Lung (tissue), 12 donors: ENCODE measurements around the gene DEDD2. TPM values are rescaled to one million over a fixed set of nuclear protein-coding genes. Genes with fewer than 3 reads are reported as not detected.

Source experiments
- ATAC-seq: fragments of 200-7000 bp; cut with Tn5 transposase; one replicate; pipeline ENCODE4 v1.9.1; 2020; ENCODE audit warnings: moderate number of reproducible peaks; ENCODE audit not compliant: insufficient read depth, low FRiP score
- DNase-seq, 3 donors: peaks; one replicate each; pipeline ENCODE4 v3.0.0-alpha.2; 2013 to 2017
- H3K27ac ChIP-seq, 2 donors: one replicate each; pipeline ENCODE4 v1.5.1; 2013; ENCODE audit warnings: mild to moderate bottlenecking in 2 of 2, moderate library complexity in 2 of 2, control low read depth in 1 of 2, inconsistent platforms in 1 of 2, low read depth in 1 of 2, low read length in 1 of 2
- H3K27me3 ChIP-seq, 3 donors: one replicate each; pipeline ENCODE4 v1.5.1; 2013; ENCODE audit warnings: low read length in 2 of 3; ENCODE audit not compliant: control insufficient read depth in 3 of 3, insufficient read depth in 3 of 3
- H3K36me3 ChIP-seq, 4 donors: one replicate each; pipeline ENCODE4 v1.5.1; 2013; ENCODE audit warnings: low read length in 4 of 4, mild to moderate bottlenecking in 1 of 4, moderate library complexity in 1 of 4; ENCODE audit not compliant: control insufficient read depth in 4 of 4, insufficient read depth in 4 of 4
- H3K4me1 ChIP-seq, 5 donors: one replicate each; pipeline ENCODE4 v1.5.1; 2013; ENCODE audit warnings: low read length in 5 of 5, mild to moderate bottlenecking in 2 of 5, moderate library complexity in 1 of 5; ENCODE audit not compliant: control insufficient read depth in 5 of 5, insufficient read depth in 5 of 5
- H3K4me3 ChIP-seq: one replicate; pipeline ENCODE4 v1.5.1; 2013; ENCODE audit warnings: mild to moderate bottlenecking, control low read depth, moderate library complexity
- H3K9ac ChIP-seq, 2 donors: one replicate each; pipeline ENCODE4 v1.5.1; 2013; ENCODE audit warnings: low read length in 2 of 2, control low read depth in 1 of 2; ENCODE audit not compliant: insufficient read depth in 1 of 2
- H3K9me3 ChIP-seq, 4 donors: one replicate each; pipeline ENCODE4 v1.5.1; 2013; ENCODE audit warnings: low read length in 3 of 4, mild to moderate bottlenecking in 1 of 4, moderate library complexity in 1 of 4; ENCODE audit not compliant: control insufficient read depth in 4 of 4, insufficient read depth in 3 of 4
- WGBS, 2 donors: extraction: QIAGEN DNeasy Blood & Tissue Kit; methylation state at CpG; one replicate each; pipeline ENCODE4 v1.1.7; 2013; 5-methylcytosine and 5-hydroxymethylcytosine counted together
- polyA plus RNA-seq, 2 donors: library from polyadenylated mRNA; stranded (reverse); fragments of 200-250 nt; gene quantifications; one replicate each; pipeline ENCODE4 v1.2.1, GENCODE V29; 2013
- total RNA-seq, 2 donors: library from RNA; depleted of rRNA in 1 of 2; stranded (reverse); fragments of >200 nt in 1 of 2; gene quantifications; one replicate each; pipeline ENCODE4 v1.2.1, GENCODE V29; 2014 to 2021
- TF ChIP-seq, protein P1 (sequence below): IDR thresholded peaks from 2 replicates; pipeline ENCODE4 v1.5.1; 2012; ENCODE audit warnings: mild to moderate bottlenecking; ENCODE audit errors: control extremely low read depth, extremely low read depth
- donor health status: control.
- donor health status: control.
- donor health status: Bipolar disorder and iron deficiency.
- donor health status: healthy.
- donor health status: DM: yes; HTN: yes; CAD: no.

The DEDD2 gene
- total and polyA plus RNA-seq, 4 donors: 31.4 to 60.8 (median 36.7) TPM

DNA sequence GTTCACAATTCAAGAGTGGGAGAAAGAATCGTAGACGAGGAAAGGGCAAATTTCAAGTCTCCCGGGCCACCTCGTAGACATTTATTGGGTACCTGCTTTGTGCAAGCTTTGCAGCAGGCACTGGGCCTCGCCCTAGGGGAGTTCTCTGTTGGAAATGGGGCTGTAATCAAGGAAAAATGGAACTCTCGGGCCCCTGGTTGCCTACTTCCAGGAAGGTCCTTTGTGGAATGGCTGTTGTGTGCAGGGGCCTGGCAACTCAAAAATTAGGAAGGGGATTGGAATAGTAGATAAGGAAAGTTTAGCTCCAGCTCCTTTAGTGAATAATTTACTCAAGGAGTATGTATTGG lies 3.2 kb upstream of the DEDD2 start:
- H3K9ac ChIP-seq: peak overlapping the region; percentile 71 to 73
- peak overlapping the region; percentile 78 for H3K4me3 ChIP-seq
- H3K27ac ChIP-seq: peak overlapping the region in 1 of 2 donors; percentile 81
- WGBS, 2 donors: 2% methylated on average over 6 of the region's 6 CpGs
- no peak for ATAC-seq
- no peak for DNase-seq
- H3K9me3 ChIP-seq: no peaks in the 10 kb centered on the region
- H3K27me3 ChIP-seq: no peaks in the 10 kb centered on the region
- H3K4me1 ChIP-seq: peaks cover 10 to 36% (median 15%) of the 10 kb centered on the region in 5 donors
- H3K36me3 ChIP-seq: peaks cover 3 to 17% (median 8%) of the 10 kb centered on the region in 4 donors
- TF ChIP-seq, protein P1, sequence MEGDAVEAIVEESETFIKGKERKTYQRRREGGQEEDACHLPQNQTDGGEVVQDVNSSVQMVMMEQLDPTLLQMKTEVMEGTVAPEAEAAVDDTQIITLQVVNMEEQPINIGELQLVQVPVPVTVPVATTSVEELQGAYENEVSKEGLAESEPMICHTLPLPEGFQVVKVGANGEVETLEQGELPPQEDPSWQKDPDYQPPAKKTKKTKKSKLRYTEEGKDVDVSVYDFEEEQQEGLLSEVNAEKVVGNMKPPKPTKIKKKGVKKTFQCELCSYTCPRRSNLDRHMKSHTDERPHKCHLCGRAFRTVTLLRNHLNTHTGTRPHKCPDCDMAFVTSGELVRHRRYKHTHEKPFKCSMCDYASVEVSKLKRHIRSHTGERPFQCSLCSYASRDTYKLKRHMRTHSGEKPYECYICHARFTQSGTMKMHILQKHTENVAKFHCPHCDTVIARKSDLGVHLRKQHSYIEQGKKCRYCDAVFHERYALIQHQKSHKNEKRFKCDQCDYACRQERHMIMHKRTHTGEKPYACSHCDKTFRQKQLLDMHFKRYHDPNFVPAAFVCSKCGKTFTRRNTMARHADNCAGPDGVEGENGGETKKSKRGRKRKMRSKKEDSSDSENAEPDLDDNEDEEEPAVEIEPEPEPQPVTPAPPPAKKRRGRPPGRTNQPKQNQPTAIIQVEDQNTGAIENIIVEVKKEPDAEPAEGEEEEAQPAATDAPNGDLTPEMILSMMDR: no peak

DNA sequence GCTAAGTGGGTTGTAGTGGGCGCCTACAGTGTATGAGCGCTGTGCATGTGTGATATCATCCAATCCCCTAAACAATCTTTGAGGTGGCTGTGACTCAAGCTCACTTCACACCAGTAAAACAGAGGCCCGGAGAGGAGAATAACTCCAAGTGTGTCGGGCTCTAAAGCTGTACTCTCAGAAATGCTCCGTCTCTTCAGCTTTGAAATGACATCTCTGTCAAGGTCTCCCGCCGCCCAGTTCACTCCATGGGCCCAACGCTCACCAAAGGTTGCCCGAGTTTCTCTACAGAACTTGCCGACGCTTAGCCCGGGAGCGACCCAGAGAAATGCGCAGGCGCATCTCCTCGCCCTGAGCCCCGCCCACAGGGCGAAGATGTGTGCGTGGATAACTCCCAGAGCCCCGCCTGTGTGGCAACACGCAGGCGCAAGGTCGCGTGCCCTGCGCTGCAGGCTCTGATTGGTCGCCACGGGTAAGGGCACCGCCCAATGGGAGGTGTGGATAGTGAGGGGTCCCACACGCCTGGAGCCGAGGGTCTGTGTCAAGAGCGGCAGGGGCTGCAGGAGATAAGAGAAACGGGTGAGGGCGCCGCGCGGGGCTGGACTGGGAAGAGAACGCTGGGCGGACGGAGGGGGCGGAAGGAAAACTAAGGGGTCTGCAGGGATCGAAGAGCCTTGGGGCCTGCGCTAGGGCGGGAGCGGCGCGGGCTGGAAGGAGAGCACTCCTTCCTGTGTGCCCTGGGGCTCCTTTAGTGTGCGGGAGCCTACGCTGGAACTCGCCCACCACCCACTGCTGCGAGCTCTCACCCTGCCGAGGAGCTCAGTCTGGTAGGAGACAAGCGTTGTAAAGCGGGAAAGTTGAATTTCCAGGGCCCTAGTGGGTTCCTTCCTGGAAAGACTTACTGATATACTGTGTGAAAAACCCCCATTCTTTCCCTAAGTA lies 2.6 kb upstream of the DEDD2 start, which contains the start of gene ZNF526:
ZNF526 (plus strand) TSS at position 501 of the 939 bp plus-strand sequence. CDS start 4,092 bp downstream, outside the sequence.
- Histone ChIP-seq H3K9me3 (no peaks in the 10 kb centered on the region), H3K9ac (peak within 1 kb of the TSS; percentile 73 to 86), H3K27me3 (no peaks in the 10 kb centered on the region), H3K4me1 (peaks cover 10 to 36% (median 15%) of the 10 kb centered on the region in 5 donors), H3K36me3 (peaks cover 2 to 12% (median 8%) of the 10 kb centered on the region in 4 donors), H3K4me3 (peak within 1 kb of the TSS; percentile 78), H3K27ac (peak within 1 kb of the TSS; percentile 81)
- ATAC-seq (peak; percentile 89), DNase-seq (peak; percentile 98 to 99 (median 98))
- TF ChIP-seq, protein P1: no peak
- WGBS, 2 donors: 1% methylated on average over 53 of the region's 53 CpGs

DNA sequence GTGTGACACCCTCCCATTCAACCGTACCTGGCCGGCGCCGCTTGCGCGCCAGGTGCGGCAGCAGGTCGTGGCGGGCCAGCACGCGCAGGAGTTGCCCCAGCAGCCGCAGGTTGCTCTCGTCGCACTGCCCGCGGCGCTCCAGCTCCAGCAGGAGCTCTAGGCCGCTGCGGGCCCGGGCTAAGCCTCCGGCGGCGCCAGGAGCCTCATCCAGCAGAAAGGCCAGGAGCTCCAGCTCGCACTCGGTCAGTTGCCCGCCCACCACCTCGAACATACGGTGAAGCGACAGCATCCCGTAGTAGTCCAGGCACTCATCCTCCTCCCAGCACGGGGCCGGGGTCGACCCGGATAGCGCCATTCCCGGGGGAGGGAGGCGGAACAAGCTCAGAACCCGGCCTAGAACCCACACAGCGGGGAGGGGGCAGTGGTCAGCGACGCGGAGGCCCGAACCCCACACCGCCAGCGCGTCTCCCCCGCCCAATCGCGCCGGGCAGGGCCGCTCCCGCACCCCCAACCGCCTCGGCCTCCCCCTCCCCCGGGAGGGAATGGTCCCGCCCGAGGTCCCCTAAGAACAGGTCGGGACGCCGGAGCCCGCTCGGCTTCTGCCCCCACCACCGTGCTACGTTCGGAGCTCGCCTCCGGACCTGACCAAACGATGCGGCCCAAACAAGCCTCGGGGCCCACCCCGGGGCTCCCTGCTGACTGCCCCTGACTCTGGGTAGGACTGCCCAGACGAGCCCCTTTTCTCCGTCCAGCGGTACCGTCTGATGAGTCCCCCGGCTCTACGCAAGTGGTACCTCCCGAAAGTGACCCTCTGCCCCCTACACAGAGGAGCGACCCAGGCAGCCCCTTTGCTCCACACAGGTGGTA lies 591 bp downstream of the DEDD2 start:
- peak overlapping the region; percentile 83 to 89 for H3K27ac ChIP-seq
- H3K9me3 ChIP-seq: no peaks in the 10 kb centered on the region
- 1 to 2% methylated on average over 73 to 79 of the region's 79 CpGs for WGBS, 2 donors
- H3K4me1 ChIP-seq: peaks cover 10 to 36% (median 15%) of the 10 kb centered on the region in 5 donors
- H3K27me3 ChIP-seq: no peaks in the 10 kb centered on the region
- H3K36me3 ChIP-seq: peaks cover 0 to 12% (median 2%) of the 10 kb centered on the region in 4 donors
- H3K4me3 ChIP-seq: peak overlapping the region; percentile 78
- TF ChIP-seq, protein P1: no peak
- ATAC-seq (peak; percentile 5), DNase-seq (peak in 2 of 3 donors; percentile 22 to 43)
- H3K9ac ChIP-seq: peak overlapping the region; percentile 37 to 57
